ENCODE data around the gene ACAP2.
A peak's percentile ranks its signal among the peaks of the same experiment; 100 is the strongest.

Gene ACAP2

GRCh38 chr3:195445885-195446284 is 3.1 kb upstream of the ACAP2 start:
- 91% methylated on average over 2 of the region's 2 CpGs for WGBS
- H3K14ac ChIP-seq (ENCODE audit: low read length in 2 of 2): no peak overlapping the region
- H2AFZ ChIP-seq (ENCODE audit: low read depth, low read length): no peak overlapping the region
- no peak for DNase-seq
- peaks cover 5% of the 10 kb centered on the region for H3K4me1 ChIP-seq (ENCODE audit: control insufficient read depth, insufficient read depth, low read depth, low read length)
- H4K8ac ChIP-seq (ENCODE audit: low read length): no peak overlapping the region
- no peaks in the 10 kb centered on the region for H3K36me3 ChIP-seq (ENCODE audit: control insufficient read depth in 1 of 2, insufficient read depth in 2 of 2, low read depth in 1 of 2, low read length in 2 of 2)
- no peak overlapping the region for H3K4me3 ChIP-seq (ENCODE audit: insufficient read depth in 1 of 2, low read depth in 1 of 2, low read length in 2 of 2)
- H3K4ac ChIP-seq (ENCODE audit: low read depth in 1 of 2, low read length in 2 of 2): no peak overlapping the region
- no peak overlapping the region for H2BK120ac ChIP-seq (ENCODE audit: low read depth, low read length)
- no peaks in the 10 kb centered on the region for H3K9me3 ChIP-seq (ENCODE audit: control insufficient read depth, low read length)
- no peak overlapping the region for H2BK15ac ChIP-seq (ENCODE audit: low read depth, poor library complexity, severe bottlenecking)
- H3K27ac ChIP-seq (ENCODE audit: low read length, poor library complexity, severe bottlenecking): no peak overlapping the region
- H3K9ac ChIP-seq (ENCODE audit: low read length): no peak overlapping the region
- no peak overlapping the region for H3K4me2 ChIP-seq (ENCODE audit: low read length, poor library complexity, severe bottlenecking)
- H4K91ac ChIP-seq (ENCODE audit: low read length): no peak overlapping the region
- H3K79me1 ChIP-seq (replicated peaks; ENCODE audit: low read length, poor library complexity, severe bottlenecking): no peaks in the 10 kb centered on the region
- no peak overlapping the region for H2AK5ac ChIP-seq (ENCODE audit: low read length, severe bottlenecking)
- H2BK12ac ChIP-seq (ENCODE audit: low read length in 2 of 2): no peak overlapping the region
- peak overlapping the region in 1 of 2 experiments; percentile 33 for H3K18ac ChIP-seq (ENCODE audit: low read depth in 1 of 2, low read length in 2 of 2)
- no peak overlapping the region for H2BK5ac ChIP-seq (ENCODE audit: low read depth, low read length, poor library complexity, severe bottlenecking)
- no peak overlapping the region for H3K23ac ChIP-seq (ENCODE audit: low read length in 2 of 2)
- H3K27me3 ChIP-seq (ENCODE audit: control insufficient read depth in 1 of 2, insufficient read depth in 1 of 2, low read length in 2 of 2): no peaks in the 10 kb centered on the region

DNA sequence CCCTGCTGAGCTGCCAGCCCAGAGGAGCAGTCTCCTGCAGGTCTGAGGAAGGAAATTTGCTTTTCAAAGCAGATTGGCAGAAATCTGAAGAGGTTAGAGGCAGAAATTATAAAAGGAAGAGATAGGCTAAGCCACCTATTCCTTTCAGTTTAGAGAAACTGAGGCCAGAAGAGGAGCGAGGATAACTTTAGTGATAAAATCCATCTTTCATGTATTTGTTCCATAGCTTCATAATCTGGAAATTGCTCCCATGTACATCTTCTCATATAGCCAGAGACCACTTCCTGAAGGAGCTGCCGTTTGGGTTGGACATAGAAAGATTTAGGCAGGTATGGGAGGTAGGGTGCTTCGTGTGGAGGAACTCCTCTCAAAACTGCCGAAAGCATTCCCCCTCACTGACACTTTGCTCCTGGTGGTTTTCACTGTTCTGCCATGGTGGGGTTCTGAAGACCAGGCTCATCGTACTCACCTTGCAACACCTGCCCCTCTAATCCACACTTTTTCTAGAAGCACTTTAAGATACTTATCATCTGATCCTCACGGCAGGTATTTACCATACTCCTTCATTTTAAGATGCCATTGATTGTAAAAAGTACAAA is 670 bp upstream of the ACAP2 start:
- peaks cover 2% of the 10 kb centered on the region for H3K4me1 ChIP-seq (ENCODE audit: control insufficient read depth, insufficient read depth, low read depth, low read length)
- no peak overlapping the region for H4K91ac ChIP-seq (ENCODE audit: low read length)

GRCh38 chr3:195441992-195442572 is 738 bp downstream of the ACAP2 start:
- H3K4me1 ChIP-seq (ENCODE audit: control insufficient read depth, insufficient read depth, low read depth, low read length): peaks cover 2% of the 10 kb centered on the region
- WGBS: under 1% methylated on average over 29 of the region's 43 CpGs
- H3K4me2 ChIP-seq (ENCODE audit: low read length, poor library complexity, severe bottlenecking): peak overlapping the region; percentile 85
- H3K79me1 ChIP-seq (replicated peaks; ENCODE audit: low read length, poor library complexity, severe bottlenecking): peaks cover under 1% of the 10 kb centered on the region
- no peak overlapping the region for H2AK5ac ChIP-seq (ENCODE audit: low read length, severe bottlenecking)
- peak overlapping the region; percentile 75 for H4K91ac ChIP-seq (ENCODE audit: low read length)
- no peaks in the 10 kb centered on the region for H3K9me3 ChIP-seq (ENCODE audit: control insufficient read depth, low read length)
- H2BK15ac ChIP-seq (ENCODE audit: low read depth, poor library complexity, severe bottlenecking): peak overlapping the region; percentile 52
- peak; percentile 57 for DNase-seq
- H3K4ac ChIP-seq (ENCODE audit: low read depth in 1 of 2, low read length in 2 of 2): peak overlapping the region; percentile 93 to 94
- H3K14ac ChIP-seq (ENCODE audit: low read length in 2 of 2): peak overlapping the region; percentile 86
- H3K23ac ChIP-seq (ENCODE audit: low read length in 2 of 2): peak overlapping the region; percentile 96 to 100
- H2BK5ac ChIP-seq (ENCODE audit: low read depth, low read length, poor library complexity, severe bottlenecking): no peak overlapping the region
- H3K36me3 ChIP-seq (ENCODE audit: control insufficient read depth in 1 of 2, insufficient read depth in 2 of 2, low read depth in 1 of 2, low read length in 2 of 2): no peaks in the 10 kb centered on the region
- peak overlapping the region; percentile 86 to 99 for H3K4me3 ChIP-seq (ENCODE audit: insufficient read depth in 1 of 2, low read depth in 1 of 2, low read length in 2 of 2)
- H2BK12ac ChIP-seq (ENCODE audit: low read length in 2 of 2): peak overlapping the region in 1 of 2 experiments; percentile 61
- H3K27me3 ChIP-seq (ENCODE audit: control insufficient read depth in 1 of 2, insufficient read depth in 1 of 2, low read length in 2 of 2): no peaks in the 10 kb centered on the region
- peak overlapping the region; percentile 64 for H3K27ac ChIP-seq (ENCODE audit: low read length, poor library complexity, severe bottlenecking)
- H3K18ac ChIP-seq (ENCODE audit: low read depth in 1 of 2, low read length in 2 of 2): peak overlapping the region; percentile 91 to 99
- H3K9ac ChIP-seq (ENCODE audit: low read length): peak overlapping the region; percentile 93
- H2AFZ ChIP-seq (ENCODE audit: low read depth, low read length): peak overlapping the region; percentile 84
- peak overlapping the region; percentile 79 for H2BK120ac ChIP-seq (ENCODE audit: low read depth, low read length)
- peak overlapping the region; percentile 91 for H4K8ac ChIP-seq (ENCODE audit: low read length)

More for the DNA sequence above, 670 bp upstream of the ACAP2 start:
- no peaks in the 10 kb centered on the region for H3K9me3 ChIP-seq (ENCODE audit: control insufficient read depth, low read length)
- no peak overlapping the region for H3K23ac ChIP-seq (ENCODE audit: low read length in 2 of 2)
- no peak overlapping the region for H2BK5ac ChIP-seq (ENCODE audit: low read depth, low read length, poor library complexity, severe bottlenecking)
- H3K27me3 ChIP-seq (ENCODE audit: control insufficient read depth in 1 of 2, insufficient read depth in 1 of 2, low read length in 2 of 2): no peaks in the 10 kb centered on the region
- no peak overlapping the region for H2BK120ac ChIP-seq (ENCODE audit: low read depth, low read length)
- peak overlapping the region in 1 of 2 experiments; percentile 4 for H2BK12ac ChIP-seq (ENCODE audit: low read length in 2 of 2)
- no peaks in the 10 kb centered on the region for H3K36me3 ChIP-seq (ENCODE audit: control insufficient read depth in 1 of 2, insufficient read depth in 2 of 2, low read depth in 1 of 2, low read length in 2 of 2)
- DNase-seq: no peak
- H3K27ac ChIP-seq (ENCODE audit: low read length, poor library complexity, severe bottlenecking): no peak overlapping the region
- WGBS: 44% methylated on average over 4 of the region's 6 CpGs
- no peak overlapping the region for H3K14ac ChIP-seq (ENCODE audit: low read length in 2 of 2)
- peak overlapping the region; percentile 84 for H3K9ac ChIP-seq (ENCODE audit: low read length)
- H3K4ac ChIP-seq (ENCODE audit: low read depth in 1 of 2, low read length in 2 of 2): peak overlapping the region in 1 of 2 experiments; percentile 40
- H2AK5ac ChIP-seq (ENCODE audit: low read length, severe bottlenecking): no peak overlapping the region
- no peaks in the 10 kb centered on the region for H3K79me1 ChIP-seq (replicated peaks; ENCODE audit: low read length, poor library complexity, severe bottlenecking)
- peak overlapping the region; percentile 57 for H2AFZ ChIP-seq (ENCODE audit: low read depth, low read length)
- peak overlapping the region; percentile 97 for H4K8ac ChIP-seq (ENCODE audit: low read length)
- peak overlapping the region in 1 of 2 experiments; percentile 71 for H3K4me3 ChIP-seq (ENCODE audit: insufficient read depth in 1 of 2, low read depth in 1 of 2, low read length in 2 of 2)
- peak overlapping the region in 1 of 2 experiments; percentile 16 for H3K18ac ChIP-seq (ENCODE audit: low read depth in 1 of 2, low read length in 2 of 2)
- H3K4me2 ChIP-seq (ENCODE audit: low read length, poor library complexity, severe bottlenecking): peak overlapping the region; percentile 17
- H2BK15ac ChIP-seq (ENCODE audit: low read depth, poor library complexity, severe bottlenecking): peak overlapping the region; percentile 29

GRCh38 chr3:195441476-195441991 is 1.3 kb downstream of the ACAP2 start:
- Histone ChIP-seq H3K4me2 (ENCODE audit: low read length, poor library complexity, severe bottlenecking) (peak overlapping the region; percentile 85), H3K9ac (ENCODE audit: low read length) (peak overlapping the region; percentile 93), H3K4me1 (ENCODE audit: control insufficient read depth, insufficient read depth, low read depth, low read length) (peaks cover 2% of the 10 kb centered on the region), H3K79me1 (replicated peaks; ENCODE audit: low read length, poor library complexity, severe bottlenecking) (peaks cover 2% of the 10 kb centered on the region), H2BK15ac (ENCODE audit: low read depth, poor library complexity, severe bottlenecking) (no peak overlapping the region), H3K36me3 (ENCODE audit: control insufficient read depth in 1 of 2, insufficient read depth in 2 of 2, low read depth in 1 of 2, low read length in 2 of 2) (no peaks in the 10 kb centered on the region), H2AFZ (ENCODE audit: low read depth, low read length) (no peak overlapping the region), H4K91ac (ENCODE audit: low read length) (no peak overlapping the region), H3K23ac (ENCODE audit: low read length in 2 of 2) (no peak overlapping the region), H2BK5ac (ENCODE audit: low read depth, low read length, poor library complexity, severe bottlenecking) (no peak overlapping the region), H3K4me3 (ENCODE audit: insufficient read depth in 1 of 2, low read depth in 1 of 2, low read length in 2 of 2) (peak overlapping the region; percentile 86 to 99), H2BK12ac (ENCODE audit: low read length in 2 of 2) (no peak overlapping the region), H3K27me3 (ENCODE audit: control insufficient read depth in 1 of 2, insufficient read depth in 1 of 2, low read length in 2 of 2) (no peaks in the 10 kb centered on the region), H2BK120ac (ENCODE audit: low read depth, low read length) (no peak overlapping the region), H3K9me3 (ENCODE audit: control insufficient read depth, low read length) (no peaks in the 10 kb centered on the region), H3K18ac (ENCODE audit: low read depth in 1 of 2, low read length in 2 of 2) (peak overlapping the region in 1 of 2 experiments; percentile 83), H3K4ac (ENCODE audit: low read depth in 1 of 2, low read length in 2 of 2) (no peak overlapping the region), H3K27ac (ENCODE audit: low read length, poor library complexity, severe bottlenecking) (peak overlapping the region; percentile 64), H4K8ac (ENCODE audit: low read length) (peak overlapping the region; percentile 64), H2AK5ac (ENCODE audit: low read length, severe bottlenecking) (no peak overlapping the region), H3K14ac (ENCODE audit: low read length in 2 of 2) (no peak overlapping the region)
- DNase-seq: peak; percentile 74
- WGBS: 2% methylated on average over 10 of the region's 13 CpGs

All from mesenchymal stem cell (in vitro differentiated cells and primary cell).